ENCODE measurements around the gene ABR. TPM values are rescaled to one million over a fixed set of nuclear protein-coding genes. Genes with fewer than 3 reads are reported as not detected.

ABR gene
- total RNA-seq, 1 donor from 2014 or later, result 63.6 TPM

DNA sequence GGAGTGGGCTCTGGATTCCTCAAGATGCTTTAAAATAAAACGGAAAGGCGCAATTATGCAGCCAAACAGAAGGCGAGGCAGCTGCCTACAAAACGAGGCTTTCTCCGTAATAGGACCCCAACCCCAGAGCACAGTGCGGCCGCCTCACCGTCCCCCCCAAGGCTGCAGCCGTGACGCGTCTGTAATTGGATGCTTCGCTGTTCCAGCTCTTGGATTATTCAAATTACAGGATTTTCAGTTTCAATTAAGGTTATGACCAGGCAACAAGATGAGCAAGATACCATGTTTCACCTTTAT, 37.3 kb upstream of the ABR start:
- Mint-ChIP-seq H3K4me3 (no peak overlapping the region), H3K27ac (no peak overlapping the region), H3K9me3 (no peaks in the 10 kb centered on the region), H3K4me1 (ENCODE audit: unreplicated experiment) (peaks cover 8% of the 10 kb centered on the region), H3K36me3 (no peaks in the 10 kb centered on the region), H3K27me3 (peaks cover 35% of the 10 kb centered on the region)
- DNase-seq (ENCODE audit: extremely low spot score, unreplicated experiment), result no peak
- TF ChIP-seq, protein P1, sequence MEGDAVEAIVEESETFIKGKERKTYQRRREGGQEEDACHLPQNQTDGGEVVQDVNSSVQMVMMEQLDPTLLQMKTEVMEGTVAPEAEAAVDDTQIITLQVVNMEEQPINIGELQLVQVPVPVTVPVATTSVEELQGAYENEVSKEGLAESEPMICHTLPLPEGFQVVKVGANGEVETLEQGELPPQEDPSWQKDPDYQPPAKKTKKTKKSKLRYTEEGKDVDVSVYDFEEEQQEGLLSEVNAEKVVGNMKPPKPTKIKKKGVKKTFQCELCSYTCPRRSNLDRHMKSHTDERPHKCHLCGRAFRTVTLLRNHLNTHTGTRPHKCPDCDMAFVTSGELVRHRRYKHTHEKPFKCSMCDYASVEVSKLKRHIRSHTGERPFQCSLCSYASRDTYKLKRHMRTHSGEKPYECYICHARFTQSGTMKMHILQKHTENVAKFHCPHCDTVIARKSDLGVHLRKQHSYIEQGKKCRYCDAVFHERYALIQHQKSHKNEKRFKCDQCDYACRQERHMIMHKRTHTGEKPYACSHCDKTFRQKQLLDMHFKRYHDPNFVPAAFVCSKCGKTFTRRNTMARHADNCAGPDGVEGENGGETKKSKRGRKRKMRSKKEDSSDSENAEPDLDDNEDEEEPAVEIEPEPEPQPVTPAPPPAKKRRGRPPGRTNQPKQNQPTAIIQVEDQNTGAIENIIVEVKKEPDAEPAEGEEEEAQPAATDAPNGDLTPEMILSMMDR (conservative IDR thresholded peaks at IDR 0.05), result no peak

DNA sequence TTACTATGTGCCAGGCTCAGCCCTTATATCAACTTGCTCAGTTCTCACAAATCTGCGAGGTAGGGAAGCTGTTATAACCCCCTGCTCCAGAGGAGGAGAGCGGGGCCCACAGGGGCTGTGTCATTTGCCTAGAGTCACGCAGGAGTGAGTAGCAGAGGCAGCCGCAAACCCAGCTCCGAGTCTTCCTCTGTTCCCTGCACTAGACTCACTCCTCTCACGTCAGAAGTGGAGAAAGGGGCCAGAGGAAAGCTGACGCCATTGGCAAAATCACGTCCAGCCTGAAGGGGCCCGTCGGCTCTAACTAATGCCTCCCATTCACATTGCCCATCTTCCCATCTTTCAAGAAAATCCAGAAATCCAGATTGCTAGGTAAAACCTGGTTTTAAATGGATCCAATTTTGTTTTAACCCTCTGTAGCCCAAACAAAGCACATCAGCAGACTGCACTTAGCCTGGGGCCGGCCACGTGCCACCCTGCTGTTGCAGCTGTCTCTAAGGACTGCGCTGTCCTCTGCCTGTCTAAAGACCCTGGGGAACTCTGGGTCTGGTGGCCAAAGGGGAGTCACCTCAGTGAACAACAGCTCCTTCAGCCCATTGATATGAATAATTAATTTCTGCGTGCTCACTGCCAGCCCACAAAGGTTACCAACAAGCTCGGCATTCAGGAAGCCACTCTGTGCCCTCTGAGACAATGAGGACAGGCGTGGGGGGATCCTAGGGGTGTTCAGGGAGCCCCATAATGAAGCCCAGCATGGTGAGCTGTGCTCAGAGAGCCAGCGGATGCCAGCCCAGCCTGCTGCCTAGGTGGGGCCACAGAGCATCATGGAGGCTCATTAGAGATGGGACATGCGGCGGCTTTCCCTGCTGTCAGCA, 36.7 kb upstream of the ABR start:
- DNase-seq (ENCODE audit: extremely low spot score, unreplicated experiment), result no peak
- TF ChIP-seq, protein P1 (conservative IDR thresholded peaks at IDR 0.05), result no peak

DNA sequence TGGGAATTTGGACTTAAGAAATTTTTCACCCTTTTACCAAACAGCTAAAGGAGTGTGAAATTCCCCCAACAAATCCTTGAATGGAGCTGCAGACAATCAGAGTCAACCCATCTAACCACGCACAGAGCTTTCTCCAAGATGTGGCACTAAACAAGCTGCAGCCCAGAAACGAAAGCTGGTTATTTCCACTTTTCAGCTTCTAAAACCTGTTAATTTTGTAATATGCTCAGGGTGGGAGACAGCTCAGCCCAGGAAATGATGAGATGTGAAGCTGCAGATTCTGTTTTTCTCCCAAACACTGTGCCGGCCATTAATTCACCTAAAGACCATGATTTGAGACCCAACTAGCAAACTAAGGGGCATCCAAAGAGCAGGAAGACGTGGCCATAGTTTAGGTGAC, 33.2 kb upstream of the ABR start:
- TF ChIP-seq, protein P1 (conservative IDR thresholded peaks at IDR 0.05), result no peak
- Mint-ChIP-seq H3K27ac (no peak overlapping the region), H3K4me1 (ENCODE audit: unreplicated experiment) (peaks cover 8% of the 10 kb centered on the region), H3K9me3 (no peaks in the 10 kb centered on the region), H3K4me3 (no peak overlapping the region), H3K27me3 (peaks cover 40% of the 10 kb centered on the region), H3K36me3 (no peaks in the 10 kb centered on the region)
- no peak for DNase-seq (ENCODE audit: extremely low spot score, unreplicated experiment)

More for the DNA sequence above, 36.7 kb upstream of the ABR start:
- Mint-ChIP-seq H3K27ac (no peak overlapping the region), H3K9me3 (no peaks in the 10 kb centered on the region), H3K36me3 (no peaks in the 10 kb centered on the region), H3K4me3 (no peak overlapping the region), H3K4me1 (ENCODE audit: unreplicated experiment) (peaks cover 8% of the 10 kb centered on the region), H3K27me3 (peaks cover 33% of the 10 kb centered on the region)

DNA sequence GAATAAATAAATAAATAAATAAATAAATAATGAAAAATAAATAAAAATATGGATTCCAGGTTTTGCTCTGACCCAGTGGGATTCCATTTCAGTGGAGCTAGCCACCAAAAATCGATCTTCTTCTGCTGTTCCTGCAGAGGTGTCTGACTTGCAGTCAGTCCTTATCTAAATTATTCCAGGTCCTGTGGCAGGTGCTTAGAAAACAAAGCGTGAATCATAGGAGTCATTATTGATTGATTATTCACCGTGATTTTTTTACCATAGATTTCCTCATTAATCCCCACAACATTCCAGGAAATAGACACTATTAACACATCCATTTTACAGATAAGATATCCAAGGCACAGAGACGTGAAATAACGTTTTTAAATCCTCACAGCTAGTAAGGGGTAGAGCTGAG, 31.5 kb upstream of the ABR start:
- H3K36me3 Mint-ChIP-seq, result no peaks in the 10 kb centered on the region
- no peak overlapping the region for H3K4me3 Mint-ChIP-seq
- H3K27ac Mint-ChIP-seq, result no peak overlapping the region
- H3K27me3 Mint-ChIP-seq, result peaks cover 40% of the 10 kb centered on the region
- no peak for DNase-seq (ENCODE audit: extremely low spot score, unreplicated experiment)
- TF ChIP-seq, protein P1 (conservative IDR thresholded peaks at IDR 0.05), result no peak
- H3K9me3 Mint-ChIP-seq, result no peaks in the 10 kb centered on the region
- no peaks in the 10 kb centered on the region for H3K4me1 Mint-ChIP-seq (ENCODE audit: unreplicated experiment)

DNA sequence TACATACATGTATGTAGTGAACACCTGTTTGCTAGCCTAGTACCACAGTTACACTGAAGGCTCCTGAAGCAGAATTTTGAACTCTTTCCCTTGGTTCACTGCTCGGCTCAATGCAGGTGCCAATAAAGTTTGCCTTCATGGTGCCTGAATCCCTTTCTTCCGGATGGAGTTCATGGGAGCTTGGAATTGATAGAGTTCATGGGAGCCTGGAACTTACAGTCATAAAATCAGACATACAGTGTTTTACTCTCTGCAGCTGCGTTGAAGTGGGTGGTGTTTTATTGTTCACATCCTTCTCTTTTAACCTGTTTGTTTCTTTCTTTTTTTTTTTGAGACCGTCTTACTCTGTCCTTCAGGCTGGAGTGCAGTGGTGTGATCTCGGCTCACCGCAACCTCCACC, 29.2 kb upstream of the ABR start:
- no peaks in the 10 kb centered on the region for H3K9me3 Mint-ChIP-seq
- no peaks in the 10 kb centered on the region for H3K36me3 Mint-ChIP-seq
- DNase-seq (ENCODE audit: extremely low spot score, unreplicated experiment), result no peak
- H3K4me3 Mint-ChIP-seq, result no peak overlapping the region
- H3K27ac Mint-ChIP-seq, result no peak overlapping the region
- TF ChIP-seq, protein P1 (conservative IDR thresholded peaks at IDR 0.05), result no peak
- H3K4me1 Mint-ChIP-seq (ENCODE audit: unreplicated experiment), result no peaks in the 10 kb centered on the region
- peaks cover 42% of the 10 kb centered on the region for H3K27me3 Mint-ChIP-seq

Measured in type B pancreatic cell (in vitro differentiated cells).